ENCODE measurements around the gene CFDP1.
A peak's percentile ranks its signal among the peaks of the same experiment; 100 is the strongest.

Gene CFDP1

GRCh38 chr16:75402821-75403475 is 30.4 kb downstream of the CFDP1 start:
- DNase-seq: peak; percentile 33

DNA sequence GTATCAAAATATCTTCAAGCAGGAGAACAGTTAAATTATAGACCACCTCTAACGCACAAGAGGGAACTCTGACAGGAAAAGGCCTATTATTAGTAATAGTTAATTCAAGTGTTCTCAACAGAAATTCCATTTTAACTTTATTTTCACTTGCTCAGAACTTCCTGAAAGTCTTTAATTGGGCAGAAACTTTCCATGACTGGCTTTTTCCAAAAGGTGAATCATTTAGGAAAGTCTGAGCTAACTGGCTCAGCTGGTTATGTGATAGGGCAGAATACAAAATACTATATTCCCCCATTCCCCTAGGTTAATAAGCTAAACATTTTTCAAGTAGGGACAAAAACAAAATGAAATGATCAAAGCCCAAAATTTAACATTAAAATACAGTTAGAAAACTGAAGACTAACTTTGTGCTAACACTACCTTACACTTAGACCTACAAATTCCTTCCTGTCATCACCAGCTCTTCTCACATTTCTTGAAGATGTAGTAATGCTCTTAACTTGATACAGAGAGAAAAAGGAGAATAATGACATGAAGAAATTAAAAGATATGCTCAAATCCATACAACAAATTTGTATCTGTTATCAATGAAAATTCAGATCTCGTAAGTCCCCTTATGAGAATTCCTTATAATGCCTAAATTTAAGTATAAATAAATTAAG is 31.0 kb downstream of the CFDP1 start:
- DNase-seq: peak; percentile 9

- no peak for DNase-seq
Measured at GRCh38 chr16:75401691-75402090, 31.6 kb downstream of the CFDP1 start.

- no peak for DNase-seq
Measured at GRCh38 chr16:75398333-75398732, 35.0 kb downstream of the CFDP1 start.

- no peak for DNase-seq
Measured at GRCh38 chr16:75394941-75395340, 38.4 kb downstream of the CFDP1 start.

GRCh38 chr16:75392906-75393305 is 40.4 kb downstream of the CFDP1 start:
- no peak for DNase-seq

- no peak for DNase-seq
Measured at GRCh38 chr16:75390926-75391653, 42.2 kb downstream of the CFDP1 start.

- no peak for DNase-seq
Measured at GRCh38 chr16:75389096-75389690, 44.1 kb downstream of the CFDP1 start.

DNA sequence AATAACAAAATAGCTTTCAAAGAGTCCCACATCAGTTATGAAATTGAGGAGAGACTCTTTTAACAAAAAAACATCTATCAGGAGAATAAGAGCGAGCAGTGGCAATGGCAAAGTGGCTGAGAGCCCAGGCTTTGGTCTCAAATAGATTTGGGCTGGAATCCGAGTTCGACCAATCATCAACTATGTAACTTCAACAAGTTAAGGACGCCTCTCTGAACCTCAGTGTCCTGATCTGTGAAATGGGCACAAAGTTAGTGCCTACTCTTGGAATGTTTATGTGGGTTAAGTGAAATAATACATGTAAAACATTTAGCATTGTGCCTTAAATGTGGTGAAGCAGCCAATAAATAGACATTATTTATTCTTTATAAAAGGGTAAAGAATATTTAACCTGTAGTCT is 45.4 kb downstream of the CFDP1 start:
- DNase-seq: no peak

DNA sequence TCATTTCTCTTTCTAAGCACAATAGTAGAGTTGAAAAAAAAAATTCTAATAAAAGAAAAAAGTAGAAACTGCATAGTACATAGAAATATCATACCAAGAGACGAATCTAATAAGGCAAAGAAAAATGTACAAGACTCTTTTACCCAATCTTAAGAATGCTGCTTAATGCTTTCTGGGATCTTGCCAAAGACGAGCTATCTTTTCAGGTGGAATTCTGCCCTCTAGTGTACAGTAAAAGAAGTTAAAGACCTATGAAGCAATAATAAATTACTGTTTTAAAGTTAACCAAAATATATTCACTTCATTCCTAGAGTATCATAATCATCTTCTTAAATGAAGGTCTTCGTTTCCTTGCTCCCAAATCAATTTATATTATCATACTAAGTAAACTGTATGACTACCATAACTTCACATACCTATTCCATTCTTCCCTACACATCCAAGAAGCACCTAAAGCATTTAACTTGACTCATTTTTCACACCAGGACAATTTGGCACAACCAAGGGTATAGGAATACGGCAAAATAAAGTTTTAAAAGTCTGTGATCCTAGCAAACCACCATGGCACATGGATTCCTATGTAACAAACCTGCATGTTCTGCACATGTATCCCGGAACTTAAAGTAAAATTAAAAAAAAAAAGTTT is 47.7 kb downstream of the CFDP1 start:
- peak; percentile 73 for DNase-seq

- no peak for DNase-seq
Measured at GRCh38 chr16:75383141-75383540, 50.2 kb downstream of the CFDP1 start.

DNA sequence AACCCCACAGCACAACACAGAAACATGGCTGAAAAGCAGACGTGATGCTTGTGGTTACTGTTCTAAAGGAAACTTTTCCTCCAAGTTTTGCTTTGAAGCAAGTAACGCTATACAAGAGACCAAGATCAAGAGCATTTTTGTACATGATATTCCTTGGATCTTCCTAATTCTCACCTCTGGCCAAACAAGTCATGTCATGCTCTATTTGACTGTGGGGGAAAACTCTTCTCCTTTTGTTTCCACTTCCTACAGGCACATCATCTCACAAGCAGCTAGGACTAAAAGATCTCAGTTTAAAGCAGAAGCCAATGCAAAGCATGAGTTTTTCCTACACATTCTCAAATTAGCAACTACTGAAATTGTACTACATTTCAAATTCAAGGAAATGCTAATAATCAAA is 50.7 kb downstream of the CFDP1 start:
- no peak for DNase-seq

DNA sequence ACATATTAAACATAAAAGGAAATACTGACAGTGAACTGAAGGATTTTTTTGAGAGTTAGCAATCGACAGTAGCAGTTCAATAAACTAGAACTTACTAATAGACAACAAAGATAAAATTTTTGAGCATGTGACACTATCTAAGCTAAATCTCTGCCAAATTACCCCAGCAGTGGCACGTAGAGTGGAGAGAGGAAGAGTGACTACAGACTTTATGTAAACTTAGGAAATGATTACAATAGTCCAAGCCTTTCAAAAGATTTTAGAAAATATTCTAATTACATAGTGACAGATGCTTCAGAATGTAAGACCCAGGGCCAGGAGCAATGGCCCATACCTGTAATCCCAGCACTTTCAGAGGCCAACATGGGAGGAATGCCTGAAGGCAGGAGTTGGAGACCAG is 52.4 kb downstream of the CFDP1 start:
- DNase-seq: peak; percentile 64

GRCh38 chr16:75379911-75380847 is 53.1 kb downstream of the CFDP1 start:
- DNase-seq: peak; percentile 87

- DNase-seq: peak; percentile 83
Measured at GRCh38 chr16:75379339-75379738, 54.0 kb downstream of the CFDP1 start.

DNA sequence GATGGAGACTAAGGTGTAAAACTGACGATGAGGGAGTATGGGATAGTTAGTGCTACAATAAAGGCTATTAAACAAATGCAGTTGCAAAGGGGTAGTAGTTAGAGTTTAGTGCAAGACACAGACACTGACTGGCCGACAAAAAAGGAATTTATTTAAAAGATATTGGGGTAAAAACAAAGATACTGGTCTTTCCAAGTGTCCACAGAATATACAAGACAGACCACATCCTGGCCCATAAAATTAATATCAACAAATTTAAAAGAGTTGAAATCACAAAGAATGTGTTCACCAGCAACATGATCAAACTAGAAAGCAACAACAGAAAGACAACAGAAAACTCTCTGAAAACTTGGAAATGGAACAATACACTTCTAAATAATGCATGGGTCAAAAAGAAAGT is 54.7 kb downstream of the CFDP1 start:
- no peak for DNase-seq

GRCh38 chr16:75377729-75378386 is 55.4 kb downstream of the CFDP1 start:
- peak; percentile 92 for DNase-seq

GRCh38 chr16:75376475-75377161 is 56.7 kb downstream of the CFDP1 start:
- no peak for DNase-seq

DNA sequence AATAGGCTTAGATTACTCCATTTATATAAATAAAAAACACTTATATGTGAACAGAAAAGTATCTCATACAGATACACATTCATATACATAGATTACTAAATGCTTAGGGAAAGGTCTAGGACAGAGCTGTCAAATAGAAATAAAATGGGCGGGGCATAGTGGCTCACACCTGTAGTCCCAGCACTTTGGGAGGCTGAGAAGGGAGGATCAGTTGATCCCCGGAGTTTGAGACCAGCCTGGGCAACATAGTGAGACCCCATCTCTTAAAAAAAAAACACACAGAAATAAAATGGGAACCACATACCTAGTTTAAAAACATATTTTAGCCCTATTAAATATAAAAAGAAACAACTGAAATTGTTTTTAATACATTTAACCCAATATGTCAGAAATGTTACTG is 58.9 kb downstream of the CFDP1 start:
- DNase-seq: no peak

GRCh38 chr16:75372236-75372856 is 61.0 kb downstream of the CFDP1 start:
- DNase-seq: no peak

Data from inflammatory macrophage treated with lipopolysaccharide for 4 hours (primary cell).